ENCODE measurements around the gene ELFN1.

GRCh38 chr7:1719913-1720312 is 49.8 kb downstream of the ELFN1 start:
- TF ChIP-seq, protein P1, sequence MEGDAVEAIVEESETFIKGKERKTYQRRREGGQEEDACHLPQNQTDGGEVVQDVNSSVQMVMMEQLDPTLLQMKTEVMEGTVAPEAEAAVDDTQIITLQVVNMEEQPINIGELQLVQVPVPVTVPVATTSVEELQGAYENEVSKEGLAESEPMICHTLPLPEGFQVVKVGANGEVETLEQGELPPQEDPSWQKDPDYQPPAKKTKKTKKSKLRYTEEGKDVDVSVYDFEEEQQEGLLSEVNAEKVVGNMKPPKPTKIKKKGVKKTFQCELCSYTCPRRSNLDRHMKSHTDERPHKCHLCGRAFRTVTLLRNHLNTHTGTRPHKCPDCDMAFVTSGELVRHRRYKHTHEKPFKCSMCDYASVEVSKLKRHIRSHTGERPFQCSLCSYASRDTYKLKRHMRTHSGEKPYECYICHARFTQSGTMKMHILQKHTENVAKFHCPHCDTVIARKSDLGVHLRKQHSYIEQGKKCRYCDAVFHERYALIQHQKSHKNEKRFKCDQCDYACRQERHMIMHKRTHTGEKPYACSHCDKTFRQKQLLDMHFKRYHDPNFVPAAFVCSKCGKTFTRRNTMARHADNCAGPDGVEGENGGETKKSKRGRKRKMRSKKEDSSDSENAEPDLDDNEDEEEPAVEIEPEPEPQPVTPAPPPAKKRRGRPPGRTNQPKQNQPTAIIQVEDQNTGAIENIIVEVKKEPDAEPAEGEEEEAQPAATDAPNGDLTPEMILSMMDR (IDR thresholded peaks at IDR 0.05; ENCODE audit: insufficient read depth, low read depth, low read length) = no peak
- TF ChIP-seq EZH2 (IDR thresholded peaks at IDR 0.05; ENCODE audit: insufficient read depth, low read length) = no peak

Data from astrocyte (in vitro differentiated cells and primary cell).